Skin of body (tissue), 2 donors: Measurements from ENCODE around the gene IGLON5. TPM values are rescaled to one million over a fixed set of nuclear protein-coding genes. Genes with fewer than 3 reads are reported as not detected.

Experiments used
- DNase-seq: peaks from one replicate; lab custom pipeline; 2025; lab: John Stamatoyannopoulos, UW
- total RNA-seq: library from RNA; depleted of rRNA; stranded (reverse); fragments of >200 nt; gene quantifications from one replicate; pipeline ENCODE4 v1.2.3, GENCODE V29; 2014

Gene IGLON5
- total RNA-seq, 1 donor from 2014 or later, result not detected

- peak; percentile 7 for DNase-seq
Observed at GRCh38 chr19:51338563-51339312, 27.3 kb downstream of the IGLON5 start.

- no peak for DNase-seq
Observed at GRCh38 chr19:51339313-51339686, 27.9 kb downstream of the IGLON5 start.

- DNase-seq, result peak; percentile 41
Observed at GRCh38 chr19:51339687-51340656, 28.5 kb downstream of the IGLON5 start.

GRCh38 chr19:51341066-51341465, 29.6 kb downstream of the IGLON5 start:
- no peak for DNase-seq

GRCh38 chr19:51341976-51342580, 30.6 kb downstream of the IGLON5 start, which contains the start of gene VSIG10L:
TSS of gene VSIG10L (minus strand) at chr19:51342139. CDS start at chr19:51342124, 15 bp downstream.
- DNase-seq, result no peak

GRCh38 chr19:51342631-51343569, 31.5 kb downstream of the IGLON5 start:
- no peak for DNase-seq

GRCh38 chr19:51345076-51345620, 33.7 kb downstream of the IGLON5 start:
- DNase-seq, result no peak

GRCh38 chr19:51346742-51347141, 35.3 kb downstream of the IGLON5 start:
- no peak for DNase-seq

GRCh38 chr19:51347209-51347928, 35.9 kb downstream of the IGLON5 start:
- no peak for DNase-seq

GRCh38 chr19:51351266-51351990, 40.0 kb downstream of the IGLON5 start:
- no peak for DNase-seq

GRCh38 chr19:51352783-51353360, 41.4 kb downstream of the IGLON5 start:
- DNase-seq, result no peak

- DNase-seq, result no peak
Observed at GRCh38 chr19:51354103-51354741, 42.8 kb downstream of the IGLON5 start.

GRCh38 chr19:51354742-51355148, 43.3 kb downstream of the IGLON5 start:
- DNase-seq, result peak; percentile 8

- DNase-seq, result no peak
Observed at GRCh38 chr19:51356159-51356801, 44.8 kb downstream of the IGLON5 start.

- no peak for DNase-seq
Observed at GRCh38 chr19:51357952-51358351, 46.5 kb downstream of the IGLON5 start.

- DNase-seq, result peak; percentile 32
Observed at GRCh38 chr19:51359294-51359693, 47.9 kb downstream of the IGLON5 start.

GRCh38 chr19:51361239-51361638, 49.8 kb downstream of the IGLON5 start:
- DNase-seq, result no peak
